ENCODE measurements around the gene ARHGEF26. TPM values are rescaled to one million over a fixed set of nuclear protein-coding genes. Genes with fewer than 3 reads are reported as not detected.
A peak's percentile ranks its signal among the peaks of the same experiment; 100 is the strongest.

The ARHGEF26 gene
- total and polyA plus RNA-seq, 5 experiments from 2014 or later, result 0.08 to 0.22 (median 0.13) TPM; not detected in 2

- H3K27me3 Mint-ChIP-seq, result peaks cover 31 to 72% (median 56%) of the 10 kb centered on the region in 5 donors
- DNase-seq (no peak), ATAC-seq (no peak)
- peaks cover 11 to 25% (median 21%) of the 10 kb centered on the region in 4 donors for H3K4me1 Mint-ChIP-seq
- H3K9me3 Mint-ChIP-seq, result peaks cover 0 to 3% (median 0%) of the 10 kb centered on the region in 9 donors
- H3K27ac Mint-ChIP-seq, result peak overlapping the region in 1 of 10 donors; percentile 49
- peak overlapping the region; percentile 38 to 86 (median 74) for H3K4me3 Mint-ChIP-seq
- peaks cover 0 to 8% (median 0%) of the 10 kb centered on the region in 3 donors for H3K36me3 Mint-ChIP-seq
- POLR2A ChIA-PET, result interaction anchor here (0.6 to 0.8 kb wide), 2 partner anchors 8 to 48 kb away, joined by 3 read pairs; no protein-coding TSS in a partner anchor
Observed at GRCh38 chr3:154122552-154122911, 1.3 kb downstream of the ARHGEF26 start.

GRCh38 chr3:154122912-154123559 lies 1.8 kb downstream of the ARHGEF26 start:
- H3K4me1 Mint-ChIP-seq, result peaks cover 11 to 25% (median 21%) of the 10 kb centered on the region in 4 donors
- H3K27me3 Mint-ChIP-seq, result peaks cover 28 to 68% (median 52%) of the 10 kb centered on the region in 5 donors
- peaks cover 0 to 8% (median 0%) of the 10 kb centered on the region in 3 donors for H3K36me3 Mint-ChIP-seq
- POLR2A ChIA-PET, result interaction anchor here (0.6 to 0.8 kb wide), 2 partner anchors 8 to 48 kb away, joined by 3 read pairs; no protein-coding TSS in a partner anchor
- H3K4me3 Mint-ChIP-seq, result peak overlapping the region; percentile 38 to 86 (median 74)
- peak overlapping the region in 1 of 10 donors; percentile 71 for H3K27ac Mint-ChIP-seq
- H3K9me3 Mint-ChIP-seq, result no peaks in the 10 kb centered on the region
- ATAC-seq, result no peak
- no peak for DNase-seq

- POLR2A ChIA-PET, result no interaction called here
- no peaks in the 10 kb centered on the region for H3K9me3 Mint-ChIP-seq
- H3K27ac Mint-ChIP-seq, result no peak overlapping the region
- H3K36me3 Mint-ChIP-seq, result peaks cover 0 to 8% (median 0%) of the 10 kb centered on the region in 3 donors
- peaks cover 11 to 25% (median 21%) of the 10 kb centered on the region in 4 donors for H3K4me1 Mint-ChIP-seq
- ATAC-seq, result no peak
- H3K4me3 Mint-ChIP-seq, result peak overlapping the region in 1 of 10 donors; percentile 70
- DNase-seq, result no peak
- H3K27me3 Mint-ChIP-seq, result peaks cover 30 to 71% (median 45%) of the 10 kb centered on the region in 5 donors
Observed at GRCh38 chr3:154123906-154124305, 2.7 kb downstream of the ARHGEF26 start.

GRCh38 chr3:154125378-154126030 lies 4.3 kb downstream of the ARHGEF26 start:
- ATAC-seq (no peak), DNase-seq (no peak)
- Mint-ChIP-seq H3K4me1 (peaks cover 11 to 24% (median 21%) of the 10 kb centered on the region in 4 donors), H3K36me3 (no peaks in the 10 kb centered on the region), H3K4me3 (no peak overlapping the region), H3K9me3 (no peaks in the 10 kb centered on the region), H3K27ac (no peak overlapping the region), H3K27me3 (peaks cover 22 to 59% (median 35%) of the 10 kb centered on the region in 5 donors)
- POLR2A ChIA-PET, result no interaction called here

- Mint-ChIP-seq H3K27ac (no peak overlapping the region), H3K9me3 (no peaks in the 10 kb centered on the region), H3K4me3 (no peak overlapping the region), H3K36me3 (no peaks in the 10 kb centered on the region), H3K27me3 (peaks cover 18 to 57% (median 33%) of the 10 kb centered on the region in 5 donors), H3K4me1 (peaks cover 7 to 14% (median 11%) of the 10 kb centered on the region in 4 donors)
- POLR2A ChIA-PET, result no interaction called here
- no peak for DNase-seq
- no peak for ATAC-seq
Observed at GRCh38 chr3:154126651-154127050, 5.5 kb downstream of the ARHGEF26 start.

- no peaks in the 10 kb centered on the region for H3K36me3 Mint-ChIP-seq
- H3K27ac Mint-ChIP-seq, result no peak overlapping the region
- ATAC-seq (no peak), DNase-seq (no peak)
- H3K4me1 Mint-ChIP-seq, result no peaks in the 10 kb centered on the region
- POLR2A ChIA-PET, result no interaction called here
- no peak overlapping the region for H3K4me3 Mint-ChIP-seq
- peaks cover 7 to 39% (median 13%) of the 10 kb centered on the region in 5 donors for H3K27me3 Mint-ChIP-seq
- H3K9me3 Mint-ChIP-seq, result no peaks in the 10 kb centered on the region
Observed at GRCh38 chr3:154129625-154130024, 8.4 kb downstream of the ARHGEF26 start.

GRCh38 chr3:154130540-154130939 lies 9.3 kb downstream of the ARHGEF26 start:
- peaks cover 7 to 31% (median 9%) of the 10 kb centered on the region in 5 donors for H3K27me3 Mint-ChIP-seq
- no peaks in the 10 kb centered on the region for H3K9me3 Mint-ChIP-seq
- ATAC-seq (no peak), DNase-seq (no peak)
- H3K36me3 Mint-ChIP-seq, result no peaks in the 10 kb centered on the region
- no peaks in the 10 kb centered on the region for H3K4me1 Mint-ChIP-seq
- no peak overlapping the region for H3K4me3 Mint-ChIP-seq
- POLR2A ChIA-PET, result interaction anchor here (0.7 kb wide), 1 partner anchor 8 kb away, joined by 3 read pairs; no protein-coding TSS in a partner anchor
- H3K27ac Mint-ChIP-seq, result no peak overlapping the region

- Mint-ChIP-seq H3K4me1 (no peaks in the 10 kb centered on the region), H3K27me3 (peaks cover 6 to 25% (median 8%) of the 10 kb centered on the region in 5 donors), H3K9me3 (no peaks in the 10 kb centered on the region), H3K4me3 (no peak overlapping the region), H3K36me3 (no peaks in the 10 kb centered on the region), H3K27ac (no peak overlapping the region)
- ATAC-seq, result no peak
- POLR2A ChIA-PET, result no interaction called here
- DNase-seq, result no peak
Observed at GRCh38 chr3:154131830-154132229, 10.6 kb downstream of the ARHGEF26 start.

GRCh38 chr3:154132777-154133375 lies 11.7 kb downstream of the ARHGEF26 start:
- H3K9me3 Mint-ChIP-seq, result no peaks in the 10 kb centered on the region
- ATAC-seq, result no peak
- H3K27ac Mint-ChIP-seq, result no peak overlapping the region
- H3K27me3 Mint-ChIP-seq, result peaks cover 6 to 25% (median 8%) of the 10 kb centered on the region in 5 donors
- POLR2A ChIA-PET, result no interaction called here
- H3K4me1 Mint-ChIP-seq, result no peaks in the 10 kb centered on the region
- H3K36me3 Mint-ChIP-seq, result no peaks in the 10 kb centered on the region
- DNase-seq, result no peak
- H3K4me3 Mint-ChIP-seq, result no peak overlapping the region

GRCh38 chr3:154135511-154136173 lies 14.5 kb downstream of the ARHGEF26 start:
- DNase-seq, result no peak
- POLR2A ChIA-PET, result no interaction called here
- no peak overlapping the region for H3K4me3 Mint-ChIP-seq

GRCh38 chr3:154137036-154137435 lies 15.8 kb downstream of the ARHGEF26 start:
- H3K4me1 Mint-ChIP-seq, result no peaks in the 10 kb centered on the region
- DNase-seq (no peak), ATAC-seq (no peak)
- no peak overlapping the region for H3K27ac Mint-ChIP-seq
- no peaks in the 10 kb centered on the region for H3K36me3 Mint-ChIP-seq
- no peaks in the 10 kb centered on the region for H3K9me3 Mint-ChIP-seq
- POLR2A ChIA-PET, result no interaction called here
- H3K4me3 Mint-ChIP-seq, result no peak overlapping the region
- peaks cover 3 to 16% (median 11%) of the 10 kb centered on the region in 5 donors for H3K27me3 Mint-ChIP-seq

More at GRCh38 chr3:154135511-154136173, 14.5 kb downstream of the ARHGEF26 start:
- Mint-ChIP-seq H3K4me1 (no peaks in the 10 kb centered on the region), H3K27ac (no peak overlapping the region), H3K9me3 (no peaks in the 10 kb centered on the region), H3K36me3 (no peaks in the 10 kb centered on the region), H3K27me3 (peaks cover 5 to 17% (median 12%) of the 10 kb centered on the region in 5 donors)
- ATAC-seq, result no peak

GRCh38 chr3:154139996-154140436 lies 18.8 kb downstream of the ARHGEF26 start:
- no peaks in the 10 kb centered on the region for H3K36me3 Mint-ChIP-seq
- peaks cover 4 to 15% (median 11%) of the 10 kb centered on the region in 5 donors for H3K27me3 Mint-ChIP-seq
- H3K4me3 Mint-ChIP-seq, result no peak overlapping the region
- no peaks in the 10 kb centered on the region for H3K9me3 Mint-ChIP-seq
- ATAC-seq (no peak), DNase-seq (no peak)
- no peak overlapping the region for H3K27ac Mint-ChIP-seq
- H3K4me1 Mint-ChIP-seq, result no peaks in the 10 kb centered on the region
- POLR2A ChIA-PET, result no interaction called here

Measured in naive thymus-derived CD8-positive, alpha-beta T cell (primary cell).